GM10248 (cell line): Measurements from ENCODE around the gene AHR.

Experiments used
- CTCF ChIA-PET: fragments of 300-600 bp; sonication (Branson Sonifier 250); formaldehyde crosslinking; extraction: SDS; loops from one replicate; lab custom pipeline; 2021; ENCODE audit warnings: antibody characterized with exemption; lab: Yijun Ruan, JAX
- POLR2A ChIA-PET: fragments of 350-650 bp; sonication (Branson Sonifier 250); formaldehyde crosslinking; extraction: SDS; loops from one replicate; lab custom pipeline; 2020; ENCODE audit warnings: antibody characterized with exemption; lab: Yijun Ruan, JAX
- DNase-seq: peaks from one replicate; pipeline ENCODE4 v3.0.0; 2012; ENCODE audit errors: extremely low spot score
- TF ChIP-seq, protein P1 (sequence below): IDR thresholded peaks from 2 replicates; pipeline ENCODE4 v1.5.1; 2012; ENCODE audit warnings: mild to moderate bottlenecking, low read depth; ENCODE audit errors: extremely low read depth, missing control alignments, control extremely low read depth

The AHR gene

DNA sequence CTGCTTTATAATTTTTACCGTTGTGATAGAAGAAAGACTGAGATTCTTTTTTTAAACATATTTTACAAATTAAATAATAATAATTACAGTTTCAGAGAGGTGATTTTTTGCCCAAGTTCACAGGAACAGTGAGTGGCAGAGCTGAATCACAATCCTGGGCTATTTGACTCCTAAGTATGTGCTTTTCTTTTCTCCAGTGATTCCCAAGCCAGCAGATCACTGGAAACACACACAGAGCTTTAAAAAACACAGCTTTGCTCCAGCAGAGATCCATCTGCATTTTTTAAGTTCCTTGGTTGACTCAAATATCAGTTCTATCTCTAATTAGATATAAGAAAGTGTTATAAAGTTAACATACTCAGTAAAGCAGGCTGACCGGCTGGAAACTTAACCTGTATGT, 69.0 kb downstream of the AHR start:
- ChIA-PET POLR2A (no interaction called here), CTCF (no interaction called here)
- TF ChIP-seq, protein P1, sequence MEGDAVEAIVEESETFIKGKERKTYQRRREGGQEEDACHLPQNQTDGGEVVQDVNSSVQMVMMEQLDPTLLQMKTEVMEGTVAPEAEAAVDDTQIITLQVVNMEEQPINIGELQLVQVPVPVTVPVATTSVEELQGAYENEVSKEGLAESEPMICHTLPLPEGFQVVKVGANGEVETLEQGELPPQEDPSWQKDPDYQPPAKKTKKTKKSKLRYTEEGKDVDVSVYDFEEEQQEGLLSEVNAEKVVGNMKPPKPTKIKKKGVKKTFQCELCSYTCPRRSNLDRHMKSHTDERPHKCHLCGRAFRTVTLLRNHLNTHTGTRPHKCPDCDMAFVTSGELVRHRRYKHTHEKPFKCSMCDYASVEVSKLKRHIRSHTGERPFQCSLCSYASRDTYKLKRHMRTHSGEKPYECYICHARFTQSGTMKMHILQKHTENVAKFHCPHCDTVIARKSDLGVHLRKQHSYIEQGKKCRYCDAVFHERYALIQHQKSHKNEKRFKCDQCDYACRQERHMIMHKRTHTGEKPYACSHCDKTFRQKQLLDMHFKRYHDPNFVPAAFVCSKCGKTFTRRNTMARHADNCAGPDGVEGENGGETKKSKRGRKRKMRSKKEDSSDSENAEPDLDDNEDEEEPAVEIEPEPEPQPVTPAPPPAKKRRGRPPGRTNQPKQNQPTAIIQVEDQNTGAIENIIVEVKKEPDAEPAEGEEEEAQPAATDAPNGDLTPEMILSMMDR: no peak
- no peak for DNase-seq

DNA sequence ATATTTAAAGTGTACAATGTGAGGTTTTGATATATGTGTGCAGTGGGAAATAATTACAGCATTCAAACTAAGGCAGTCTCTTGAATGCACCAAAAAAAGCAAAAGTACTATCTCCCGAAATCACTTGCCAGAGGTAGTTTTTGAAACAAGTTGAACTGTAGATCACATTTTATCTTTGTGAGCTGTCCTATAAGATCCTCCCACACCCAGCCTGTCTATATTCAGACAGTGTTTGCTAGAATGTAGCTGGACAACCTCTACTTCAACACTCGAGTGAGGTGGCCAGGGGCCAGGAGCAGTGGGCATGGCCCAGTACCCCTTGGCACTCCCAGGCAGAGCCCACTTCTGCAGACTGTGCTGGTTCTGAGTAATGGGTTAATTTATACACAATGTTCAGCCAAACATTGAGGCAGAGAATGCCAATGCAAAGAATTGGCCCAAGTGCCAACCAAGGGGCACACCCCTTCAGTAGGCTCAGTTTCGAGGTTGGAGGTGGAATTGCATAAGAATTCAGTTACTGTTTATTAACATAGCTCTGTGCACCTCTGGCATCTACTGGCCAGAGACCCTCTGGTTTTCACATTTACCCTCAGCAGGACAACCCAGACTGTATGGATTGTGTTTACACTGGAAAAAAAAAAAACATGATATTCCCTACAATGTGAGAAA, 70.5 kb downstream of the AHR start:
- ChIA-PET CTCF (interaction anchor here (1.3 to 1.7 kb wide), 3 partner anchors 10 to 67 kb away, joined by 3 to 6 read pairs (median 5); no protein-coding TSS in a partner anchor), POLR2A (no interaction called here)
- no peak for DNase-seq
- TF ChIP-seq, protein P1: no peak

DNA sequence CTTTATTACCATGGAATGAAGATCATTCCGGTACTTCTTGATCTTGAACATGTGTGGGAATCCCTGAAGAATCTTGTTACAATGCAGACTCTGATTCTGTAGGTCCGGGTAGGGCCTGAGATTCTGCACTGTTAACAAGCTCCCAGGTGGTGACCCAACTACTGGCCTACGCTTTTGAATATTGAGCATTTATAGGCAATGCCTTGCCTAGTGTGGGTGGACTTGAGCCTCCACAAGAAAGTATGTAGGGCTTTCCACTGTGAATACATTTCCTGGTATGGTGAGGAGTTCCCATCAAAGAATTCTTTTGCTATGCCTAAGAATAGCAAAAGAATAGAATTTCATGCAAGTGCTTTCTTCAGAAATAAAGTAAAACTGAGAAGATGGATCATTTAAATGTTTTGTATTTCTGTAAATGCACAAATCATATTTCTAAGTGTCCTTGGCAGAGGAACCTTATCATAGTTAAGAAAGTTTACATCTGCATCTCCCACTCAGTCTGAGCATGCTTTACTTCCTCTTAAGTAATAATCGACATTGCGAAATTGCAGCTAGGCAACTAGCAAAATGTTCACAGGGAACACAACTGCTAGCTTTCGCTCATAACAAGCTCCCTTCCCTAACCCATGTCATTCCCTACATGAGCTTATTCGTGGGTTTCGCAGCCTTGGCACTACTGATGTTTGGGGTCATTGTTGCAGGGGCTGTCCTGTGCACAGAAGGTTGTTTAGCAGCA, 71.4 kb downstream of the AHR start:
- DNase-seq: no peak
- POLR2A ChIA-PET: no interaction called here
- TF ChIP-seq, protein P1: no peak
- CTCF ChIA-PET: interaction anchor here (0.9 to 1.6 kb wide), 6 partner anchors 9 to 91 kb away, joined by 3 to 6 read pairs (median 4); no protein-coding TSS in a partner anchor

DNA sequence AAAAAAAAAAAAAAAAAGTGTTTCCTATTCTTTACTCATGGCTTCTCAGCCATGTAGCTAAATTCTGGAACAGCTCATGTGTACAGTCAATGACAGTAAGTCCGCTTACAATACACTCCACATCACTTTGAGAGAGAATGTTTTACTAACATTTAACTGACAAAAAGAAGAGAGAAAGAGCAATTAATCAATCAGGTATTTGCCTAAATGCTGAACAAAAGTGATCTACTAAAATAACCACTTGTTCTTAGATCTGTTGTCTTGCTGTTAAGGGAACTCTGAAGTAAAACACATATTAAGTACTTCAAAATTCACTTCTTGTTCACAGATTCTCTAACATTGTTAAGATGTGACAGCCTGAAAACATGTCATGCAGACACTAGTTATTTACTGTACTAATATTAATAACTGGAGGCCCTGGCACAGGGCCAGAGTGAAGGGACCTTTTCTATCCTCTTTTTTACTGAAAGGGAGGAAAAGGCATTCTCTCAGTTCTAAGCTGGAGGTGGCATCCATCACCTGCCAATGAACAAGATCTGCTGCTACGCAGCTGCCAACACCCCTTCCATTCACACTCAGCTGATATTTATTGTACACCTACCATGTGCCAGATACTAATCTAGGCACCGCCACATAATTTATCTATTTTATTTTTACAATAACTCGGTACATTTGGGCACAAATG, 72.6 kb downstream of the AHR start:
- CTCF ChIA-PET: interaction anchor here (1.0 to 1.4 kb wide), 4 partner anchors 15 to 388 kb away, joined by 3 to 4 read pairs (median 3); no protein-coding TSS in a partner anchor
- POLR2A ChIA-PET: no interaction called here
- no peak for DNase-seq
- TF ChIP-seq, protein P1: no peak

DNA sequence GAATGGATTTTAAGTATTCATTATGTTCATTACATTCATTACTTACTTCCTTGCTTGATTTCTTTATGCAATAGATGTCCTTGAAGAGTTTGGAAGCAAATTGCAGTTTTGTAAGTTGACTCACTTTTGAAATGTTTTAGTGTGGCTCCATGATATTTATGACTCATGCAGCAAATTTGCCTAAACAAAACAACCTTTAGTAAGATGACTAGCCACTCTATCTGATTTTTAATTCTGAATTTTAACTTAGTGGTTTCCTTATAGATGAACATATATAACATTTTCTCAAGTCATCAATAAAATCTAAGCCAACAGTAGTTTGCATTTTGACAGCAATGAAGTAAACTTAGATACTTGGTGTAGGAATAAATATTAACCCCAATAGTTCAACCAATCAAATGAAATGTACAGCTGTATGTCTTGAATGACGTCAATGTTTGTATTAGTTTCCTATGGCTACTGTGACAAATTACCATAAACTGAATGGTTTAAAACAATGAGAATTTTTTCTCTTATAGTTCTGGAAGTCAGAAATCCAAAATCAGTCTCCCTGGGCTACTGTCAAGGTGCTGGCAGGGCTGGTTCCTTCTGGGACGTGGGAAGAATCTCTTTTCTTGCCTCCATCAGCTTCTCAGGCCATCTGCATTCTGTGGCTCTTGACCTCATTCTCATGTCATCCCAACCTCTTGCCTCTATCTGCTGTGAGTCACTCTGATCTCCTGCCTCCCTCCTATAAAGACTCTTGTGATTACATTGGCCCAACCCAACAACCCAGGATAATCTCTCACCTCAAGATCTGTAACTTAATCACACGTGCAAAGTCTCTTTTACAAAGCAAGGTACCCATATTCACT, 73.4 kb downstream of the AHR start:
- POLR2A ChIA-PET: no interaction called here
- CTCF ChIA-PET: interaction anchor here (1.2 to 1.4 kb wide), 2 partner anchors 14 to 389 kb away, joined by 3 read pairs; no protein-coding TSS in a partner anchor
- TF ChIP-seq, protein P1: no peak
- DNase-seq: no peak
